HL-60/S4 treated with phorbol 12-myristate 13-acetate at 8.2 ng/mL for 4 days and 3 days (cell line): ENCODE measurements around the gene ITPRIPL2.

Experiments used
- in situ Hi-C: fragments of 300-500 bp; cut with MboI; formaldehyde crosslinking; loops from 2 replicates; pipeline ENCODE4 v1.15.0; 2022; ENCODE audit warnings: low sequenced_read_pairs

Gene ITPRIPL2

GRCh38 chr16:19138601-19139000 lies 24.8 kb downstream of the ITPRIPL2 start:
- in situ Hi-C loops, result no loop called here

GRCh38 chr16:19139436-19140091 lies 25.8 kb downstream of the ITPRIPL2 start:
- in situ Hi-C loops, result no loop called here

- in situ Hi-C loops, result no loop called here
Observed at GRCh38 chr16:19140396-19140795, 26.6 kb downstream of the ITPRIPL2 start.

GRCh38 chr16:19142939-19143598 lies 29.3 kb downstream of the ITPRIPL2 start:
- in situ Hi-C loops, result no loop called here

- in situ Hi-C loops, result no loop called here
Observed at GRCh38 chr16:19143599-19143956, 29.8 kb downstream of the ITPRIPL2 start.

GRCh38 chr16:19145010-19145409 lies 31.2 kb downstream of the ITPRIPL2 start:
- in situ Hi-C loops, result no loop called here

- in situ Hi-C loops, result no loop called here
Observed at GRCh38 chr16:19147126-19147525, 33.4 kb downstream of the ITPRIPL2 start.

GRCh38 chr16:19147627-19148026 lies 33.9 kb downstream of the ITPRIPL2 start:
- in situ Hi-C loops, result no loop called here

- in situ Hi-C loops, result no loop called here
Observed at GRCh38 chr16:19148189-19148588, 34.4 kb downstream of the ITPRIPL2 start.

GRCh38 chr16:19151310-19151709 lies 37.5 kb downstream of the ITPRIPL2 start:
- in situ Hi-C loops, result no loop called here

- in situ Hi-C loops, result no loop called here
Observed at GRCh38 chr16:19152042-19152441, 38.3 kb downstream of the ITPRIPL2 start.

GRCh38 chr16:19153876-19154275 lies 40.1 kb downstream of the ITPRIPL2 start:
- in situ Hi-C loops, result no loop called here

GRCh38 chr16:19162085-19162484 lies 48.3 kb downstream of the ITPRIPL2 start:
- in situ Hi-C loops, result no loop called here

GRCh38 chr16:19163215-19163614 lies 49.5 kb downstream of the ITPRIPL2 start:
- in situ Hi-C loops, result no loop called here

GRCh38 chr16:19164285-19164684 lies 50.5 kb downstream of the ITPRIPL2 start:
- in situ Hi-C loops, result no loop called here

- in situ Hi-C loops, result no loop called here
Observed at GRCh38 chr16:19165101-19165500, 51.3 kb downstream of the ITPRIPL2 start.

- in situ Hi-C loops, result no loop called here
Observed at GRCh38 chr16:19166500-19166899, 52.7 kb downstream of the ITPRIPL2 start.

- in situ Hi-C loops, result no loop called here
Observed at GRCh38 chr16:19167710-19168370, 54.1 kb downstream of the ITPRIPL2 start, which contains the start of gene SYT17. TSS of gene SYT17 (plus strand) at chr16:19168240. CDS start at chr16:19168647, 407 bp downstream.

- in situ Hi-C loops, result no loop called here
Observed at GRCh38 chr16:19168371-19169081, 54.8 kb downstream of the ITPRIPL2 start.

GRCh38 chr16:19169082-19169639 lies 55.4 kb downstream of the ITPRIPL2 start:
- in situ Hi-C loops, result no loop called here

- in situ Hi-C loops, result no loop called here
Observed at GRCh38 chr16:19170043-19170655, 56.4 kb downstream of the ITPRIPL2 start.
